ENCODE data around the gene KAZN.

Gene KAZN

GRCh38 chr1:15018767-15019166 is 420.3 kb downstream of the KAZN start:
- no peaks in the 10 kb centered on the region for H3K27me3 ChIP-seq (replicated peaks; ENCODE audit: control insufficient read depth, insufficient read depth, low read length, poor library complexity, severe bottlenecking)
- no peaks in the 10 kb centered on the region for H3K4me1 ChIP-seq (ENCODE audit: control insufficient read depth, insufficient read depth, low read length, poor library complexity, severe bottlenecking)
- H3K9me3 ChIP-seq (ENCODE audit: control insufficient read depth, low read length), result no peaks in the 10 kb centered on the region
- no peaks in the 10 kb centered on the region for H3K36me3 ChIP-seq (ENCODE audit: control insufficient read depth, insufficient read depth, low read length)
- no peak overlapping the region for H3K4me3 ChIP-seq (ENCODE audit: insufficient read depth, low read depth, low read length, poor library complexity, severe bottlenecking)
- no peak overlapping the region for H3K27ac ChIP-seq (ENCODE audit: insufficient read depth, low read length, poor library complexity, severe bottlenecking)
- DNase-seq, result no peak

GRCh38 chr1:15020943-15021745 is 422.7 kb downstream of the KAZN start:
- no peaks in the 10 kb centered on the region for H3K36me3 ChIP-seq (ENCODE audit: control insufficient read depth, insufficient read depth, low read length)
- no peaks in the 10 kb centered on the region for H3K9me3 ChIP-seq (ENCODE audit: control insufficient read depth, low read length)
- H3K27me3 ChIP-seq (replicated peaks; ENCODE audit: control insufficient read depth, insufficient read depth, low read length, poor library complexity, severe bottlenecking), result no peaks in the 10 kb centered on the region
- DNase-seq, result no peak
- H3K27ac ChIP-seq (ENCODE audit: insufficient read depth, low read length, poor library complexity, severe bottlenecking), result no peak overlapping the region
- no peak overlapping the region for H3K4me3 ChIP-seq (ENCODE audit: insufficient read depth, low read depth, low read length, poor library complexity, severe bottlenecking)
- H3K4me1 ChIP-seq (ENCODE audit: control insufficient read depth, insufficient read depth, low read length, poor library complexity, severe bottlenecking), result no peaks in the 10 kb centered on the region

GRCh38 chr1:15022048-15022447 is 423.6 kb downstream of the KAZN start:
- Histone ChIP-seq H3K9me3 (ENCODE audit: control insufficient read depth, low read length) (no peaks in the 10 kb centered on the region), H3K4me1 (ENCODE audit: control insufficient read depth, insufficient read depth, low read length, poor library complexity, severe bottlenecking) (no peaks in the 10 kb centered on the region), H3K36me3 (ENCODE audit: control insufficient read depth, insufficient read depth, low read length) (no peaks in the 10 kb centered on the region), H3K27me3 (replicated peaks; ENCODE audit: control insufficient read depth, insufficient read depth, low read length, poor library complexity, severe bottlenecking) (no peaks in the 10 kb centered on the region), H3K4me3 (ENCODE audit: insufficient read depth, low read depth, low read length, poor library complexity, severe bottlenecking) (no peak overlapping the region), H3K27ac (ENCODE audit: insufficient read depth, low read length, poor library complexity, severe bottlenecking) (no peak overlapping the region)
- DNase-seq, result no peak

GRCh38 chr1:15023205-15023604 is 424.7 kb downstream of the KAZN start:
- no peaks in the 10 kb centered on the region for H3K36me3 ChIP-seq (ENCODE audit: control insufficient read depth, insufficient read depth, low read length)
- H3K27ac ChIP-seq (ENCODE audit: insufficient read depth, low read length, poor library complexity, severe bottlenecking), result no peak overlapping the region
- H3K4me3 ChIP-seq (ENCODE audit: insufficient read depth, low read depth, low read length, poor library complexity, severe bottlenecking), result no peak overlapping the region
- no peaks in the 10 kb centered on the region for H3K27me3 ChIP-seq (replicated peaks; ENCODE audit: control insufficient read depth, insufficient read depth, low read length, poor library complexity, severe bottlenecking)
- H3K4me1 ChIP-seq (ENCODE audit: control insufficient read depth, insufficient read depth, low read length, poor library complexity, severe bottlenecking), result no peaks in the 10 kb centered on the region
- H3K9me3 ChIP-seq (ENCODE audit: control insufficient read depth, low read length), result no peaks in the 10 kb centered on the region
- no peak for DNase-seq

GRCh38 chr1:15023976-15024375 is 425.5 kb downstream of the KAZN start:
- H3K9me3 ChIP-seq (ENCODE audit: control insufficient read depth, low read length), result no peaks in the 10 kb centered on the region
- no peak overlapping the region for H3K27ac ChIP-seq (ENCODE audit: insufficient read depth, low read length, poor library complexity, severe bottlenecking)
- DNase-seq, result no peak

GRCh38 chr1:15026117-15026489 is 427.6 kb downstream of the KAZN start:
- no peak for DNase-seq
- Histone ChIP-seq H3K27ac (ENCODE audit: insufficient read depth, low read length, poor library complexity, severe bottlenecking) (no peak overlapping the region), H3K9me3 (ENCODE audit: control insufficient read depth, low read length) (no peaks in the 10 kb centered on the region), H3K4me1 (ENCODE audit: control insufficient read depth, insufficient read depth, low read length, poor library complexity, severe bottlenecking) (no peaks in the 10 kb centered on the region), H3K27me3 (replicated peaks; ENCODE audit: control insufficient read depth, insufficient read depth, low read length, poor library complexity, severe bottlenecking) (no peaks in the 10 kb centered on the region), H3K4me3 (ENCODE audit: insufficient read depth, low read depth, low read length, poor library complexity, severe bottlenecking) (no peak overlapping the region), H3K36me3 (ENCODE audit: control insufficient read depth, insufficient read depth, low read length) (no peaks in the 10 kb centered on the region)

More at GRCh38 chr1:15023976-15024375, 425.5 kb downstream of the KAZN start:
- Histone ChIP-seq H3K27me3 (replicated peaks; ENCODE audit: control insufficient read depth, insufficient read depth, low read length, poor library complexity, severe bottlenecking) (no peaks in the 10 kb centered on the region), H3K4me1 (ENCODE audit: control insufficient read depth, insufficient read depth, low read length, poor library complexity, severe bottlenecking) (no peaks in the 10 kb centered on the region), H3K36me3 (ENCODE audit: control insufficient read depth, insufficient read depth, low read length) (no peaks in the 10 kb centered on the region), H3K4me3 (ENCODE audit: insufficient read depth, low read depth, low read length, poor library complexity, severe bottlenecking) (no peak overlapping the region)

- H3K36me3 ChIP-seq (ENCODE audit: control insufficient read depth, insufficient read depth, low read length), result no peaks in the 10 kb centered on the region
- no peak overlapping the region for H3K27ac ChIP-seq (ENCODE audit: insufficient read depth, low read length, poor library complexity, severe bottlenecking)
- no peak for DNase-seq
- H3K27me3 ChIP-seq (replicated peaks; ENCODE audit: control insufficient read depth, insufficient read depth, low read length, poor library complexity, severe bottlenecking), result no peaks in the 10 kb centered on the region
- H3K4me1 ChIP-seq (ENCODE audit: control insufficient read depth, insufficient read depth, low read length, poor library complexity, severe bottlenecking), result no peaks in the 10 kb centered on the region
- no peak overlapping the region for H3K4me3 ChIP-seq (ENCODE audit: insufficient read depth, low read depth, low read length, poor library complexity, severe bottlenecking)
- no peaks in the 10 kb centered on the region for H3K9me3 ChIP-seq (ENCODE audit: control insufficient read depth, low read length)
Observed at GRCh38 chr1:15027515-15027986, 429.1 kb downstream of the KAZN start.

- no peak for DNase-seq
- Histone ChIP-seq H3K36me3 (ENCODE audit: control insufficient read depth, insufficient read depth, low read length) (no peaks in the 10 kb centered on the region), H3K27ac (ENCODE audit: insufficient read depth, low read length, poor library complexity, severe bottlenecking) (no peak overlapping the region), H3K4me1 (ENCODE audit: control insufficient read depth, insufficient read depth, low read length, poor library complexity, severe bottlenecking) (no peaks in the 10 kb centered on the region), H3K27me3 (replicated peaks; ENCODE audit: control insufficient read depth, insufficient read depth, low read length, poor library complexity, severe bottlenecking) (no peaks in the 10 kb centered on the region), H3K4me3 (ENCODE audit: insufficient read depth, low read depth, low read length, poor library complexity, severe bottlenecking) (no peak overlapping the region), H3K9me3 (ENCODE audit: control insufficient read depth, low read length) (no peaks in the 10 kb centered on the region)
Observed at GRCh38 chr1:15028102-15028501, 429.6 kb downstream of the KAZN start.

- no peak for DNase-seq
- H3K36me3 ChIP-seq (ENCODE audit: control insufficient read depth, insufficient read depth, low read length), result no peaks in the 10 kb centered on the region
- no peak overlapping the region for H3K27ac ChIP-seq (ENCODE audit: insufficient read depth, low read length, poor library complexity, severe bottlenecking)
- no peaks in the 10 kb centered on the region for H3K27me3 ChIP-seq (replicated peaks; ENCODE audit: control insufficient read depth, insufficient read depth, low read length, poor library complexity, severe bottlenecking)
- no peaks in the 10 kb centered on the region for H3K9me3 ChIP-seq (ENCODE audit: control insufficient read depth, low read length)
- no peaks in the 10 kb centered on the region for H3K4me1 ChIP-seq (ENCODE audit: control insufficient read depth, insufficient read depth, low read length, poor library complexity, severe bottlenecking)
- no peak overlapping the region for H3K4me3 ChIP-seq (ENCODE audit: insufficient read depth, low read depth, low read length, poor library complexity, severe bottlenecking)
Observed at GRCh38 chr1:15028616-15029015, 430.1 kb downstream of the KAZN start.

GRCh38 chr1:15029036-15029435 is 430.6 kb downstream of the KAZN start:
- Histone ChIP-seq H3K27me3 (replicated peaks; ENCODE audit: control insufficient read depth, insufficient read depth, low read length, poor library complexity, severe bottlenecking) (no peaks in the 10 kb centered on the region), H3K27ac (ENCODE audit: insufficient read depth, low read length, poor library complexity, severe bottlenecking) (no peak overlapping the region), H3K4me1 (ENCODE audit: control insufficient read depth, insufficient read depth, low read length, poor library complexity, severe bottlenecking) (no peaks in the 10 kb centered on the region), H3K9me3 (ENCODE audit: control insufficient read depth, low read length) (no peaks in the 10 kb centered on the region), H3K36me3 (ENCODE audit: control insufficient read depth, insufficient read depth, low read length) (no peaks in the 10 kb centered on the region), H3K4me3 (ENCODE audit: insufficient read depth, low read depth, low read length, poor library complexity, severe bottlenecking) (no peak overlapping the region)
- no peak for DNase-seq
